Gastrocnemius medialis (tissue), 4 donors: ENCODE measurements around the gene CXCL14. TPM values are rescaled to one million over a fixed set of nuclear protein-coding genes. Genes with fewer than 3 reads are reported as not detected.
"Not testable (repeated sequence)": the region's sequence is repeated elsewhere in the genome, so short reads cannot be mapped to it uniquely, and the experiment has no call there.

Experiments used
- ATAC-seq, 2 donors: fragments of 150-250 bp; one replicate each; pipeline ENCODE4 v1.9.1; 2016
- DNase-seq, 2 donors: peaks; one replicate each; pipeline ENCODE4 v3.0.0-alpha.2; 2019
- H3K27ac ChIP-seq, 4 donors: fragments of 200-600 bp; sonication (generic); 1 replicate in 1 of 4; 2 replicates in 3 of 4; pipeline ENCODE4 v1.5.1; 2016 to 2018; ENCODE audit warnings: mild to moderate bottlenecking in 2 of 4, moderate library complexity in 1 of 4
- H3K27me3 ChIP-seq, 3 donors: fragments of 200-600 bp; sonication (generic) in 2 of 3; 1 replicate in 1 of 3; 2 replicates in 2 of 3; pipeline versions ENCODE4 v1.5.1 to v1.6.0; 2016 to 2019; ENCODE audit warnings: mild to moderate bottlenecking in 1 of 3, moderate library complexity in 1 of 3
- H3K36me3 ChIP-seq, 2 donors: fragments of 200-600 bp; sonication (generic) in 1 of 2; one replicate each; pipeline ENCODE4 v1.5.1; 2017 to 2018
- H3K4me1 ChIP-seq, 2 donors: fragments of 200-600 bp; sonication (generic) in 1 of 2; one replicate each; pipeline ENCODE4 v1.5.1; 2016 to 2017; ENCODE audit warnings: mild to moderate bottlenecking in 2 of 2
- H3K4me3 ChIP-seq, 4 donors: fragments of 200-600 bp; sonication (generic) in 3 of 4; 1 replicate in 1 of 4; 2 replicates in 3 of 4; pipeline ENCODE4 v1.5.1; 2016 to 2019; ENCODE audit warnings: mild to moderate bottlenecking in 2 of 4
- H3K9me3 ChIP-seq, 3 donors: fragments of 200-600 bp; sonication (generic) in 2 of 3; 1 replicate in 1 of 3; 2 replicates in 2 of 3; pipeline ENCODE4 v1.5.1; 2016 to 2019
- CTCF ChIP-seq, 5 experiments: fragments of 450-650 bp in 3 of 5; fragments of 200-600 bp in 2 of 5; sonication (generic) in 2 of 5; IDR thresholded peaks in 4 of 5; conservative IDR thresholded peaks in 1 of 5; 1 replicate in 4 of 5; 2 replicates in 1 of 5; pipeline ENCODE4 v1.5.1; 2016 to 2019; ENCODE audit warnings: antibody characterized with exemption in 5 of 5, mild to moderate bottlenecking in 3 of 5, moderate library complexity in 3 of 5
- POLR2A ChIP-seq, 2 donors: fragments of 450-650 bp; IDR thresholded peaks; one replicate each; pipeline ENCODE4 v1.6.1; 2017; ENCODE audit warnings: antibody characterized with exemption in 2 of 2, mild to moderate bottlenecking in 2 of 2, moderate library complexity in 2 of 2
- in situ Hi-C, 4 donors: fragments of 200-750 bp; cut with MboI; loops; one replicate each; pipeline versions ENCODE4 v1.15.0 to v1.8.0; 2017; ENCODE audit warnings: low sequenced_read_pairs in 4 of 4
- intact Hi-C: fragments of 100-400 bp; cut with DNase I; formaldehyde crosslinking; loops from one replicate; pipeline ENCODE4 v1.15.1; 2023; ENCODE audit warnings: low total_unique reads
- total RNA-seq, 4 donors: library from RNA; depleted of rRNA; stranded (reverse); fragments of >200 nt; gene quantifications; one replicate each; pipeline versions ENCODE4 v1.1.0 to v1.2.3, GENCODE V29; 2016

Gene CXCL14
- total RNA-seq, 4 donors from 2014 or later, result 2.3 to 96.2 (median 17.8) TPM

DNA sequence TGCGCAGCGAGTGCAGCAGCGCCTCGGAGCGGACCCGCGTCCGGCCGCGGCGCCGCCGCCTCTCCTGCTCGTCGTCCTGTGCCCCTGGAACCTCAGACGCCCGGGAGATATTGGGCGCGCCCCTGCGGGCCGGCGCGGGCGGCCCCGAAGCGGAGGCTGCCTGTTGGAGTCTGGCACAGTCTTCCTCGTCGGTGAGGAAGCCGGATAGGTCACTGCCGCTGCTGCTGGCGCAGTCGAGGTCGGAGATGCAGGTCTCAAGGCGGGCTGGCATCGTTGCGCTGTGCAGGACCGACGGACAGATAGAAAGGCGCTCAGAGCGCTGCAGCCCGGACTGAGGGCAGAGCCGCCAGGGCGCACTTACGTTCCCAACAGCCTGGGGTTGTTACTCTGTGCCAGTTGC lies 43.4 kb downstream of the CXCL14 start:
- no peak for TF ChIP-seq CTCF (IDR thresholded peaks at IDR 0.05 in 4 of 5, conservative IDR thresholded peaks at IDR 0.05 in 1 of 5)
- no peak for TF ChIP-seq POLR2A (IDR thresholded peaks at IDR 0.05)
- Histone ChIP-seq H3K4me3 (peak overlapping the region in 1 of 4 donors; percentile 28), H3K36me3 (no peaks in the 10 kb centered on the region), H3K27me3 (peaks cover 64 to 82% (median 79%) of the 10 kb centered on the region in 3 donors), H3K27ac (no peak overlapping the region), H3K4me1 (peaks cover 0 to 4% of the 10 kb centered on the region in 2 donors), H3K9me3 (no peaks in the 10 kb centered on the region)
- ATAC-seq (no peak), DNase-seq (no peak)
- intact Hi-C loops (no loop called here), in situ Hi-C loops (no loop called here)

DNA sequence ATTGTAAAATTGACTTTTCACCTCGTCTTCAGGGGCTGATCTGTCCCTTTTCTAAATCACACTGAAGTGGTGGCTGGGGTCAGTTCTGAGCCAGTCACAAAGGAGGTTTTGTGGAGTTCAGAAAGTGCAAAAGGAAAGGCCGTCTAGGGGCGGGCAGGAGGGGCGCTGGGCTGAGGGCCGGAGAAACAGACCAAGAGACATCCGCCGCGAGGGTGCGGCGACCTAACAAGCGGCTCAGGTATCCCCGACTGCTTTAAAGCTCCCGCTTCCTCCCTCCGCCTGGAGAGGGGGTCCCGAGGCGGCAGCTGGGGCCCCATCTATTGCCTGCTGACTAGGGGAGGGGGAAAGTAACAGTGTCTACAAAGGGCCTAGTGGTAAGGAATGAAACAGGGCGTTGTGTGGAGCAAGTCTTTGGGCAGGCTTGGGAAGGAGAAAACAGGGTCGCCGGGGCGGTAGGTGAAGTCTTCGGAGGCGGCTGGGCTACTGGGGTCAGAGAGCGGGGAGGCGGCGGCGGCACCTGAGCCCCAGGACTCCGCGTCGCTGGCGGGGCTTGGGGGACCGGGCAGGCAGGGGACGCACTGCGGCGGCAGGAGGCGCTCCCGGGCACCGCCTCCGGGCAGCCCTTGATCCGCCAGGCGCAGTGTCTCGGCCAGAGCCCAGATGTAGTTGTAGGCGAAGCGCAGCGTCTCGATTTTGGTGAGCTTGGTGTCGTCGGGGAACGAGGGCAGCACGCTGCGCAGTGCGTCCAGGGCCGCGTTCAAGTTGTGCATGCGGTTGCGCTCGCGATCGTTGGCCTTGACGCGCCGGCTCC lies 44.0 kb downstream of the CXCL14 start:
- TF ChIP-seq POLR2A (IDR thresholded peaks at IDR 0.05) (no peak), CTCF (IDR thresholded peaks at IDR 0.05 in 4 of 5, conservative IDR thresholded peaks at IDR 0.05 in 1 of 5) (no peak)
- DNase-seq (no peak), ATAC-seq (no peak)
- H3K27ac ChIP-seq, result no peak overlapping the region
- H3K9me3 ChIP-seq, result no peaks in the 10 kb centered on the region
- peaks cover 64 to 82% (median 73%) of the 10 kb centered on the region in 3 donors for H3K27me3 ChIP-seq
- intact Hi-C loops (no loop called here), in situ Hi-C loops (no loop called here)
- peak overlapping the region in 1 of 4 donors; percentile 28 for H3K4me3 ChIP-seq
- peaks cover 0 to 4% of the 10 kb centered on the region in 2 donors for H3K4me1 ChIP-seq
- no peaks in the 10 kb centered on the region for H3K36me3 ChIP-seq

- intact Hi-C loops (no loop called here), in situ Hi-C loops (no loop called here)
- TF ChIP-seq POLR2A (IDR thresholded peaks at IDR 0.05) (no peak), CTCF (IDR thresholded peaks at IDR 0.05 in 4 of 5, conservative IDR thresholded peaks at IDR 0.05 in 1 of 5) (no peak)
- no peak for DNase-seq
- peaks cover 64 to 75% (median 69%) of the 10 kb centered on the region in 3 donors for H3K27me3 ChIP-seq
- no peak for ATAC-seq
- H3K27ac ChIP-seq, result no peak overlapping the region
- no peak overlapping the region for H3K4me3 ChIP-seq
- H3K9me3 ChIP-seq, result no peaks in the 10 kb centered on the region
- H3K36me3 ChIP-seq, result no peaks in the 10 kb centered on the region
- H3K4me1 ChIP-seq, result peaks cover 0 to 4% of the 10 kb centered on the region in 2 donors
Observed at GRCh38 chr5:135533794-135534193, 45.0 kb downstream of the CXCL14 start.

- in situ Hi-C loops, result no loop called here
- TF ChIP-seq POLR2A (IDR thresholded peaks at IDR 0.05) (no peak), CTCF (IDR thresholded peaks at IDR 0.05 in 4 of 5, conservative IDR thresholded peaks at IDR 0.05 in 1 of 5) (no peak)
- no peak for ATAC-seq
- Histone ChIP-seq H3K9me3 (no peaks in the 10 kb centered on the region), H3K27me3 (peaks cover 63 to 71% (median 65%) of the 10 kb centered on the region in 3 donors), H3K36me3 (no peaks in the 10 kb centered on the region), H3K4me3 (no peak overlapping the region), H3K4me1 (peaks cover 0 to 4% of the 10 kb centered on the region in 2 donors), H3K27ac (no peak overlapping the region)
- no peak for DNase-seq
- intact Hi-C loops, result no loop called here
Observed at GRCh38 chr5:135533334-135533733, 45.5 kb downstream of the CXCL14 start.

DNA sequence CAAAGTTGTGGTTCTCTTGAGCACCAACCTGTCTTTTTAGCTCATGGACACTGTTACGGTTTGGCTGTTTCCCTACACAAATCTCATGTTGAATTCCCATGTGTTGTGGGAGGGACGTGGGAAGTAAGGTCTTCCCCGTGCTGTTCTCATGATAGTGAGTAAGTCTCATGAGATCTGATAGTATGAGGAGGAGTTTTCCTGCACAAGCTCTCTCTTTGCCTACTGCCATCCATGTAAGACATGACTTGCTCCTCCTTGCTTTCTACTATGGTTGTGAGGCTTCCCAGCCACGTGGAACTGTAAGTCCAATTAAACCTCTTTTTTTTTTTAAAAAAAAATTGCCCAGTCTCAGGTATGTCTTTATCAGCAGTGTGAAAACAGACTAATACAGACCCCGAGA lies 49.2 kb downstream of the CXCL14 start:
- H3K4me3 ChIP-seq, in situ Hi-C loops, DNase-seq, H3K27ac ChIP-seq, intact Hi-C loops, H3K4me1 ChIP-seq, H3K9me3 ChIP-seq, H3K36me3 ChIP-seq, ATAC-seq: not testable (repeated sequence)
- H3K27me3 ChIP-seq, result peaks cover 33 to 42% (median 40%) of the 10 kb centered on the region in 3 donors
